OCI-M2 (cell line): ENCODE measurements around the gene ADGRA3.
"Not testable (repeated sequence)": the region's sequence is repeated elsewhere in the genome, so short reads cannot be mapped to it uniquely, and the experiment has no call there.

ENCODE experiments used
- DNase-seq: peaks from one replicate; lab custom pipeline; 2025; ENCODE audit not compliant: unreplicated experiment; lab: John Stamatoyannopoulos, UW

ADGRA3 gene

DNA sequence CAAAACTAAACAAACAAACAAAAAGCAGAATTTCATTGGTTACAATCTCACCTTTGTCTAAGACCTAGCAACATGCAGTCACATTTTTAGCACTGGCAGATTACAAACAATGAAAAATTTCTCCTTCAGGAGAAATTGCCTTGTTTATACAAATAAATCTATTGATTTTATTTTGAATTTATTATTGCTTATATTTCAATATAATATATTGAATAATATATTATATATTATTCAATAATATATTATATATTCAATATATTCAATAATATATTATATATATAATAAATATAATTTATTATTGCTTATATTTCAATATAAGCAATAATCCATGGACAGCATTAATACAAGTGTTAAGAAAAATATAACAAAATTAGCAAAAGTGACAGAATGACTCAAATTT, 131.7 kb downstream of the ADGRA3 start:
- no peak for DNase-seq

DNA sequence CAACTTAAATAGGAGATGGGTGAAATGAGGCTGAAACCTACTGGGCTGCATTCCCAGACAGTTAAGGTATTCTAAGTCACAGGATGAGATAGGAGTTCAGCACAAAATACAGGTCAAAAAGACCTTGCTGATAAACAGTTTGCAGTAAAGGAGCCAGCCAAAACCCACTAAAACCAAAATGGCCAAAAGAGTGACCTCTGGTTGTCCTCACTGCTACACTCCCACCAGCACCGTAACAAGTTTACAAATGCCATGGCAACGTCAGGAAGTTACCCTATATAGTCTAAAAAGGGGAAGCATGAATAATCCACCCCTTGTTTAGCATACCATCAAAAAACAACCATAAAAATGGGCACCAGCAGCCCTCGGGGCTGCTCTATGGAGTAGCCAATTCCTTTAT, 133.7 kb downstream of the ADGRA3 start:
- DNase-seq, result not testable (repeated sequence)

DNA sequence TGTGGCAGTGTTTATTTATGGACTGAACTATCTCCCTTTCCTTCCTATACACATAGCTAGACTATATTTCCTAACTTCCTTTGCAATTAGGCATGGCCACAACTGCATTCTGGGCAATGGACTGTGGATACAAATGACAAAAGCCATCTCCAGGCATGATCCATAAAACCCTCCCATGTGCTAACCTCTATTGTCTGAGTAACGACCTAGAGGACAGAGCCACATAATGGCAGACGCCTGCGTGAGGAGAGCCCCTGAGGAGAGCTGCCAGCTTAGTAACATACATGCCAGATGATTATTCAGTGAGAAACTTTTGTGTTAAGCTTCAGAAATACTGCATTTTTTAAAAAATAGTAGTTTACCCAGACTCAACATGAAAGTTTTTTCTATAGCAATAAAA, 142.9 kb downstream of the ADGRA3 start:
- DNase-seq, result no peak

DNA sequence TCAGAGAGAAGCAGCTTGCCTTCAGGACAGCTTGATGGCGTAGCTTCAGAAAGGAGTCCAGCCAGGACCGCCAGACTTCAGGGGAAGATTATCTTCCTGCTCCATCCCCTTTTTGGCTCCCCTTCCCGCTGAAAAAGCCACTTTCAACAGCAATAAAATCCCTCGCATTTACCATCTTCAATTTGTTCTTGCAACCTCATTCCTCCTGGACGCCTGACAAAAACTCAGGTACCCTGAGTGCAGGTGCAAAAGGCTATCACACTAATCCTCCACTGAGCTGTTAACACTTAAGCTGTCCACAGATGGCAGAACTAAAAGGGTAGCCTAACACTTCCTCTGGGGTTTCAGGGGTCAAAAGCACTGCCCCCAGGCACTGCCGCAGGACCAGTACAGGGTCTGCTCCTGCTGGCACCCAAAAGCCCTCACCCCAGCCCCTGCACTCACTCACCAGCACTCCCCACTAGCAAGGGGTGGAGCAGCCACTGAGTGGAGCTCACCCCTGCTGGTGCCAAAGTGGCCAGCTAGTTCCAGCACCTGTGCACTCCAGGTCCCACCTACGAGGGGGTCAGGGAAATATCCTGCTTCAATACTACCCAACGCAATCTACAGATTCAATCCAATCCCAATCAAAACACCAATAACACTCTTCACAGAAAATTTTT, 145.8 kb downstream of the ADGRA3 start:
- DNase-seq, result no peak

DNA sequence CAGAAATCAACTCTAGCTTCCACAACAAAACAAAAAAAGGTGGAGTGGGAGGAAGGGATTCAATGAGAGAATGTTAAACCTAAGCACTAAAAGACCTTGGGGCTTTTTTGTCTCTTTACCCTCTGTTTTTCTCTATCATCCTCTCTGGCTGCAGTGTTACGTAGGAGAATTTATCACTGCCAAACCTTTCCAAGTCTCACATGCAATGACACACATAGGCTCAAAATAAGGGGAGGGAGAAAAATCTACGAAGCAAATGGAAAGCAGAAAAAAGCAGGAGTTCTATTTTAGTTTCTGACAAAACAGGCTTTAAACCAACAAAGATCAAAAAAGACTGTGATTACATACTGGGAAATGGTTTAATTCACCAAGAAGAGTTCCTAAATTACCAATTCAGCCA, 152.1 kb downstream of the ADGRA3 start:
- no peak for DNase-seq

- DNase-seq, result no peak
These were observed 152.8 kb downstream of the ADGRA3 start for GRCh38 chr4:22363036-22363435.

- no peak for DNase-seq
These were observed 158.8 kb downstream of the ADGRA3 start for GRCh38 chr4:22356987-22357596.

DNA sequence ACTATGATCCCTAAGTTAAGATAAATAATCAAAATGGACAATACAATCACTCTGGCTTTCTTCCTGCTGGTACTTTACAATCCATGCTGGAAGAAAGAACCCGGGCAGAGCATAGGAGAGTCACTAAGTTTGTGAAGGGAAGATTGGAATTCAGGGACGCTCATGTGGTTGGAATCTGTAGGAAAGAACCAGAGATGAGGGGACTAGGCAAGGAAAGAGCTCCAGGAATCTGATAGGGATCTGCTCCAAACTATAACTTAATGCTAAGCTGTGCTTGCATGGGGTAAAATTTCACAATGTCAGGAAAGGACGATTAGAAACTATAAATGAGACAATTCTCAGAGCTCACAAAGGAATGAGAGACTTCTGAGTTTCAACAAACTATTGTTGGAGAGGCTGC, 167.5 kb downstream of the ADGRA3 start:
- DNase-seq, result no peak

DNA sequence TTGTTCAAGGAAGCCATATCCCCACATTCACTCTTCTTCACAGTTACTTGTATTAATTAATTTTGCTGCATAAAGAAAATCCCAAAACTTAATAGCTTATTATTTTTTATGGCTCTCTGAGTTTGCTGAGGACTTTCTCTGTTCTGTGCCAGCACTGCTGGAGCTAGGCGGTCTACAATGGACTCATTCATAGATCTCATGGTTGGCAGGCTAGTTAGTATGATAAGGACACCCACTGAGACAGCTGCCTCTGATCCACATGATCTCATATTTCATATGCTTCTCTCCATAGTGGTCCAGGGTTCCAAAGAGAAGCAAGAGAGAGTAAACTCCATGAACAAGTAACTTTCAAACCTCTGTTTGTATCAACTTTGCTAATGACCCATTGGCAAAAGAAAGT, 170.2 kb downstream of the ADGRA3 start:
- DNase-seq, result no peak

GRCh38 chr4:22345055-22345454, 170.8 kb downstream of the ADGRA3 start:
- DNase-seq, result no peak

DNA sequence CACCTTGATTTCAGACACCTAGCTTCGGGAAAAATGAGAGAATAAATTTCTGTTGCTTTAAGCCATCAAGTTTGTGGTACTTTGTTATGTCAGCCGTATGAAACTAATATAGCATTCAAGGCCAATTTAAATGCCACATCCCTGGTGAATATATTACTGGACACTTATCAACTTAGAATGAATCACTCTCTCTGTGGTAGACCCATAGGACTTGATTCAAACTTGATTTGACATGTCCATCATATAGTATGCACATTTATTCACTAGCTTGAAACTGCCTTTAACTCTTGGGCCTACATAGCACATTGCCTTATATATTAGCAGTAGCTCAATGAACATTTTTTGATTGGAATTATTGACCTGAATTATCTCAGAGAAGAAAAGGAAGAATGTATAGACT, 172.3 kb downstream of the ADGRA3 start:
- no peak for DNase-seq

- no peak for DNase-seq
These were observed 176.4 kb downstream of the ADGRA3 start for GRCh38 chr4:22339491-22339890.

- DNase-seq, result no peak
These were observed 177.1 kb downstream of the ADGRA3 start for GRCh38 chr4:22338796-22339195.
